Stimulated activated CD8-positive, alpha-beta memory T cell treated with anti-CD3 and anti-CD28 coated beads, Interleukin-4, amount 100 ng/mL, for 1 hour (primary cell): ENCODE measurements around the gene TAPBP.

Experiments
- DNase-seq, 2 donors: peaks; one replicate each; pipeline ENCODE4 v3.0.0-alpha.2; 2020; ENCODE audit warnings: low read depth in 2 of 2, low spot score in 1 of 2

TAPBP gene

DNA sequence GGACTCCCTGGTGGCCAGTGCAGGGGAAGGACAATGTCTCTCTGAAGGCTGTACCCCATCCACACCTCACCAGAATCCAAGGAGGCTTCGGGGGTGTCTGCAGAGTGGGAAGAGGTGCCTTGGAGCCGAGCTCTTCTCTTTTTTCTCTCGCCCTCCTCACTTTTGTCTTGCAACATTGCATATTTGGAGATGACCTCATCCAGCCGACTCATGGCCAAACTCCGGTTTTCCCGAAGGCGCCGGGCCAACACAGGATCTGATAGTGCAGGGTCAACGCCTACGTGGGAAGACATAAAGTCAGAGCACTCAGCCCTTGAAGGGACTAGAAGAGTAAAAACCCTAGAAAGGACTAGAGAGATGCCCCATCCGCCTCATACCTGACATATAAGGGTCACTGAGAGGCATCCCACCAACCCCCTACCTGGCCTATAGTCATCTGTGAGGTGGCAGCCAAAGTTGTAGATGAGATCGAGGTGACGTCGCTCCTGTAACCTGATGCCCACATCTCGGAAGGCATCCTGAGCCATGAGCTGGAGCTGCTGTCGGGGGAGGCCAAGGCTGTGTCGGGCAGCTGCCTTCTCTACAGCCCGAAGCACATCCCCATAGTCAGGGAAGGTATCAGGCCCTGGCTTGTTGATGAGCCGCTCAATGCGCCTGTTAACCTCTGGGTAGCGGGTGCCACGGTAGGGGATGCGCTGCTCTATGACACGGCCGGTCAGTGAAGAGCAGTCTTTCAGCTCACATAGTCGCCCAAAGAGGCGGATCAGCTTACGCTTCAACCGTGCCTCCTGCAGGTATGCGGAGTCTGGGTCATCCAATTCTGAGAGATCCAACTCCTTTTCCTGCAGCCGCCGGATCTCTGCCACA is 6.7 kb upstream of the TAPBP start:
- no peak for DNase-seq

GRCh38 chr6:33319939-33320314 is 6.0 kb upstream of the TAPBP start:
- DNase-seq, result no peak

GRCh38 chr6:33318426-33319073 is 4.7 kb upstream of the TAPBP start:
- DNase-seq, result no peak

GRCh38 chr6:33317669-33318425 is 4.0 kb upstream of the TAPBP start, which contains the start of gene ZBTB22:
TSS of gene ZBTB22 (minus strand) at chr6:33317744. CDS start at chr6:33316916, 828 bp downstream.
- peak; percentile 90 to 96 for DNase-seq

DNA sequence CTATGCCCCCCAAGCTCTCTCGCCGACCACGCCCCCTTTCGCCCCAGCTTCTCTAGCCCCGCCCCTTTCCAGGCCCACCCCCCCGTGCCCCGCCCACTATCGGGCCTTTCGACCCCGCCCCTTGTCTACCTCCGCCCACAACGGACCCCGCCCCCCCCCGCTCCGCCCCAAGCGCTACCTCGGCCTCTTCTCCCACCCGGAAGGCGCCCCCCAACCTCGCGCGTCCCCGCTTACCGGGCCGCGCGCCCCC is 3.5 kb upstream of the TAPBP start:
- DNase-seq, result peak in 1 of 2 donors; percentile 53

- DNase-seq, result no peak
Measured at GRCh38 chr6:33316603-33317418, 2.9 kb upstream of the TAPBP start.

DNA sequence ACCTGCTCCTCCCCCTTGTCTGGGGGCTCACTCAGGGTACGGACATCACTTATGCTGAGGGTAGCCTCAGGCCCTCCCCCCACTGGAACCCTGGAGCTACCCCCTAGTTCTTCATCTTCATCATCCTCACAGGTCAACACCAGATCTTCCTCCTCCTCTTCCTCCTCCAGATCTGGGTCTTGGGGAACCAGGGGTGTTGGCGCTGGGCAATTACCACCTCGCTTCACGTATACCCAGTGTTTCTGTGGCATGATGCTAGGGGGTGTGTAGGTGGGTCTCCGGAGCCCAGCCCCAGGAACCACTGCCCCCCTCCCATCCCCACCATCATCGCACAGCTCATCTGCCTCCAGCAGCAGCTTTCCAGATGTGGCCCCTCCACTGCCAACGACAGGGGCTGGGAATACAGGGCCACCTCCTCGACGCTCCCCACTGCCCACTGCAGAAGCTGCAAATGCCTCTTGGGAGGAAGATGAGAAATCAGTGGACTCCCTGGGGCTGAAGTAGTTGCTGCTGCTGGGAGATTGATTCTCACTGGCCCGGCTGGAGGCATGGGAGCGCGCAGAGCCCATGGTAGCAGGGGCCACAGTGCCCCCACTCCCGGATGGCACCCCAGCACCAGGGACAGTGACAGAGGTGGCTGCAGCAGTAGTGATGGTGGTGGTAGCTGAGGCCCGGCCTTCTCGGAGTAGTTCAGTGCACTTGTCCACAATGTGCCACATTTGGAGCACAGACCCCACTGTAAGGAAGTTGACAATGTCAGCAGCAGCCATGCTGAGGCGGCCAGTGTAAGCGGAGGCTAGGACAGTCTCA is 2.1 kb upstream of the TAPBP start:
- no peak for DNase-seq

DNA sequence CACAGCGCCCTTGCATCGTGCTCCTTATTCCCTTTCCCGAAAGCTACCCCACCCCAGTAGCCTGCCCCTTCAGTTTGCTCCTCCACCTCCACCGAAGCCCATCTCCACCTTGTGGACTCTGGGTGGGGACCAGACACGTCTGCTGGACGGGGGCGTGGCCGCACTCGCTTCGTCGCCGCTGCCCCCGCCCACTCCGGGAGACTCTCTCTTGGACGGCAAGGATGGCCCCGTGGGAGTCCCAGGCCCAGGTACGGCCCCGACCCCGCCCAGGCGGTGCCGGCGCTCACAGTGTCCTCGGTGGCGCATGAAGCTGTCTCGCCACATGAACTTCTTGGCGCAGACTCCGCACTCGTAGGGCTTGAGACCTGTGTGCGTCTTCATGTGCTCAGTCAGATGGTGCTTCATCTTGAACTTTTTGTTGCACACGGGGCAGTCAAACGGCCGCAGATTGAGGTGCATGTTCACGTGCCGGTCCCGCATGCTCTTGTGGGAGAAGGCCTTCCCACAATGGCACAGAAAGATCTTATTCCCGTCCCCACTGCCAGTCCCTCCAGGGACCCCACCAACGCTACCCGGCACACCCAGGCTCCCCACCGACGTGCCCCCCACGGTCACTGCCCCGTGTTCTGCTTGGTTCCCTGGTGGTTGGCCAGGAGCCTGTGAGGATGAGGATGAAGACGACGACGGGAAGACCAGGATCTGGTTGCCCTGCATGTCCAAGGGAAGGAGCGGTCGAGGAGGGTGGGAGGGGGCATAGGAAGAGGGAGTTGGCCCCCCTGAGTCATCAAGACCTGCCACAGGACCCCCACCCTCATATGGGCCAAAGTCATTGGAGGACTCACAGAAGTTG is 1.3 kb upstream of the TAPBP start:
- no peak for DNase-seq

- no peak for DNase-seq
Measured at GRCh38 chr6:33314515-33314942, 651 bp upstream of the TAPBP start.

DNA sequence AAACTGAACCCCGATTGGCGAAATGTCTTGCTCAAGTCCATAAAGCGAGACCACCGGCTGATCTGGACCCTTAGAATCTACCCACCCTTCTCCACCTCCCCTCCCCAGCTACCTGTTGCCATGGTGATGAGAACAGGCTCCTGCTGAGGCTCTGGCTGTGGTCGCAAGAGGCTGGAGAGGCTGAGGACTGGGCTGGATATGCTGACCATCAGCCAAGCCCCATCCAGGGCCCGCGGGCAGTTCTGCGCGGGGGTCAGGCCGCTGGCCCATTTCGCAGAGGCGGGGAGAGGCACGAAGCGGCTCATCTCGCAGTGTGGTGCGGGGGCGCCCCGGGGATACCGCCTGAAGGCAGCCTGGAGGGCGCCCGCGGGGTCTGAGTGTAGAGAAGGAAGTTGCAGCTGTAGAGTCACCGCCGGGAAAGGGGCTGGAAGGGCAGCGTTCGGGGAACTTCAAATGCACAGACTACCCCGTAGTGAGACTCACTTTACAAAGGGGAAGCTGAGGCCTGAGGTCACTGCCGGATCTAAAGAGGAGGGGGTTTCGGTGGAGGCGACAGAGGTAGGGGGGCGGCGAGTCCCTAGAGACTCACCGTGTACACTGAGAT is 671 bp downstream of the TAPBP start:
- no peak for DNase-seq

DNA sequence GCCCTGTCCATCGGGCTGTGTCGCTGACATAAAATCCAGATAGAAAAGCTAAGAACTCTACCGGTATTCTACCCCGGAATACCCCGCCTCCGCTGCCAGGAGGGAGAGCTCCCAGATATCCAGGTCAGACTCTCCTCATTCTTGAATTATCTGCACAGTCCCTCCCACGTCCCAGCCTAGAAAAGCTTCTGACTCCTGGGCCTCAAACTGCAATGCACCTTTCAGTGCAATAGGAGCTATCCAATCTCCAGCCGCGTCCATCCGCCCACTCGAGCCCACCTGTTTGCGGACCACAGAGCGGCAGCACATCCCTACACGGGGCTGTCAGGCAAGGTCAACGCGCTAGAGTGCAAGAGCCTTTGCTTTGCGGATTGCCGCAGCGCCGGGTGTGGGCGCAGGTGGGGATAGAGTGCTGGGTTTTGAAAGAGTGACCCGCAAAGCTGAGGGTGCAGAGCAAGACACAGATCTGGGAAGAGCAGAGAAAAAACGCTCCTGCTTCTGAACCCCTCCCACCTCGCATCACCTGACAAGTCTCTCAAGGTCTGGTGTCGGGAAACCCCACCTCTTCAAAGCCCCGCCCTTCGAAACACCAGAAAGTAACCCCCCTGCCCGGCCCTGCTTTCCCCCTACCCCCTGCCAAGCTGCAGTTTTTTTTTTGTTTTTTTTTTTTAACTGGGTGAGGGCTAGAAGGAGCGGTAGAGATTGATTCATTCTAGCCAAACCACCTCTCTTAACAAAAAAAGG is 1.3 kb downstream of the TAPBP start:
- DNase-seq, result peak in 1 of 2 donors; percentile 65

DNA sequence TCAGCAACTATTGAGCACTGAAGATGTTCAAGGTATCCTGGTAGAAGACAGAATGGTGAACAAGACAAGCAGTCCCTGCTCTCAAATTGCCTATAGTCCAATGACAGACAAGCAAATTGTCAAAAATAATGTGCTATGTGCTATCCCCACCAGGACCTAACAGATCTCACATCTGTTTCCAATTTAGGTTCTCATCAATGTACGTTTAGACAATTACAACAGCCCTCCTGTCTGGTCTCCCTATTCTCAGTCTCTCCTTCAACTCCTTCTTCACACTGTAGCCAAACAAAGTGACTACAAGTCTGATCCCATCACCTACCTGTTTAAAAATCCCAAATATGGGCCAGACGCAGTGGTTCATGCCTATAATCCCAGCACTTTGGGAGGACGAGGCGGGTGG is 7.5 kb downstream of the TAPBP start:
- DNase-seq, result no peak

- DNase-seq, result no peak
Measured at GRCh38 chr6:33305052-33305451, 8.8 kb downstream of the TAPBP start.

DNA sequence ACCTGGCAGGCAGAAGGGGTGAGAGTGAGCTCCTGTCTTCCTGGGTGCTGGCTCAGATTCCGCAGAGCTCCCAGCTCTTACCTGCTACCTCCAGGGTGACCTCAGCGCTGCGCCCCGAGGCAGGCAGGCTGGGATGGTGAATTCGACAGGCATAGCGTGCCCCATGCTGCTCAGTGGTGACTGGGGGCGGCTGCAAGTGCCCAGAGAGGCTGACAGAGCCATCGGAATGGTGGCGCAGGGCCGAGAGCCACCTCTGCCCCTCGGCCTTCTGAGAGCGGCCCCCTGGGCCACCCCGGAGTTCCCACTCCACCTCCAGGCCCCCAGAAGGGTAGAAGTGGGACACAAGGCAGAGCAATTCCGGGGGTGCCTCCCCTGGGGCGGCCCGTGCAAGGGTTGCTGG is 9.7 kb downstream of the TAPBP start:
- DNase-seq, result no peak

DNA sequence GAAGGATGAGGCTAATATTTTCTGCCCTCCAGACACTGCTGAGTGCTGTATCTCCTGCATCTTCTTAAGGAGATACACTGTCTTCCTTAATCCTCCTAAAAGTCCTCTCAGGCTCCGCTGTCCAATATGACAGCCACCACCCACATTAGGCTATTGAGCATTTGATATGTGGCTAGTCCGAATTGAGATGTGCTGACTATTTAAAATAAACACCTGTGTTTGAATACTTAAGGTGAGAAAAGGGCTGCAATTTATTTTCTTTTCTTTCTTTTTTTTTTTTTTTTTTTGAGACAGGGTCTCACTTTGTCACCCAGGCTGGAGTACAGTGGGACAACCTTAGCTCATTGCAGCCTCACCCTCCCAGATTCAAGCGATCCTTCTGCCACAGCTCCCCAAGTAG is 12.0 kb downstream of the TAPBP start:
- no peak for DNase-seq

DNA sequence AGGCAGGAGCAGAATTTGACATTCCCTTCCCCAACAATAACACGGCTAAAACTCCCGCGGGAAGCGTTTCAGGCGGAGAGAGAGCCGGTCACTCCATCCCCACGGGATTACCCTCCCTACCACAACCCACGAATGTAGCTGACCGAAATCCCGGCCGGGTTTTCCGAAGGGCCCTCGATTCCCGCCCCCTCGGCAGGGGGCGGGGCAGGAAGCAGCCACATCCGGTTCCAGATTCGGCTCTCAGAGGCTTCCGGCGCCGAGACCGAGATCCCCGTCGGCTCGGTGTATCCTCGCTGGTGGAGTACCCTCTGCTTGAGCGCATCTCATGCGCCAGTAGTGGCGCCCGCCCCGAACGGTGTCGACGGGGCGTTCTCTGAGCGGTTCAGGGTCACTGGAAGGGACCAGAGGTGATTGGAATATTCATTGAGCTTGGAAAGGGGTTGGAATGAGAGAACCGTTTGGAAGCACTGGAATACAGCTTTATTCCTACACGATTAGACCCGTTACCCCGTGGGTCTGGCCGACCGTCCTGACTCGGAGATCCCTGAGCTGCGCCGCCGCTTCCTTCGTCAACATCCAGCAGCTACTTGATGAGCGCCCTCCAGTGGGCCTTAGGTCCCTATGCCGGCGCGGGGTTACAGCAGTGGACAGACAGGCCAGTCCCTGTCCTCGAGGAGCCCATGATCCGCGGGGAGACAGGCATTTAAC is 14.5 kb downstream of the TAPBP start:
- DNase-seq, result peak; percentile 89 to 92

DNA sequence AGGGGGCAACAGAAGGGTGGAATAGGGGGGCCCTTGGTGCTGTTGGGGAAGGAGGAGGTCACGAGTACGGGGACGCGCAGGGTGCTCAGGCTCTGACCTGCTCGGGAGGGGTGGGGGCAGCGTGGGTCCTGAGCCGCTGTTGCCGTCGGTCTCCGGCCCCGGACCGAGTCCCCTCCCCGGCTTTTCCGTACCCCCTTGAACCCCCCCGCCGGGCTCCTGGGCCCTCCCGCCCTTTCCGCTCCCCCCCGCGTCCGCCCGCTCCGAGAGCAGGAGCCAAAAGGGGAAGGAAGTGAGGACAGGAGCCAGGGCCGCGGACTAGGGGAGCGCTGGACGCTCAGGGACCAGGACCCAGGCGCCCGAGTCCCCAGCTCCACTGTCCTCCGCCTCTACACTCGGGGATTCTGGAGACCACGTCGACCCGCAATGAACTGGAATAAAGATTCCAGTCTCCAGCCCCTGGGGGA is 15.1 kb downstream of the TAPBP start, which contains the start of gene RGL2:
Gene RGL2 (minus strand): TSS at position 170 of the 464 bp plus-strand sequence. CDS start 332 bp downstream, outside the sequence.
- no peak for DNase-seq
